Measurements from ENCODE around the gene RNF175. TPM values are rescaled to one million over a fixed set of nuclear protein-coding genes. Genes with fewer than 3 reads are reported as not detected.
A peak's percentile ranks its signal among the peaks of the same experiment; 100 is the strongest.

The RNF175 gene
- not detected for total RNA-seq

GRCh38 chr4:153759407-153760316 lies at the start of gene RNF175:
RNF175 (minus strand) TSS chr4:153760024; CDS start chr4:153759862, 162 bp downstream.
- no peak for DNase-seq (ENCODE audit: low spot score)
- Mint-ChIP-seq H3K27me3 (peaks cover 44 to 69% of the 10 kb centered on the region in 2 donors), H3K4me3 (no peak within 1 kb of the TSS), H3K36me3 (no peaks in the 10 kb centered on the region), H3K9me3 (no peaks in the 10 kb centered on the region), H3K4me1 (ENCODE audit: low read depth in 2 of 2) (no peaks in the 10 kb centered on the region), H3K27ac (no peak within 1 kb of the TSS)
- peak; percentile 18 to 49 for ATAC-seq

- Mint-ChIP-seq H3K27ac (no peak overlapping the region), H3K4me3 (no peak overlapping the region), H3K36me3 (no peaks in the 10 kb centered on the region), H3K9me3 (no peaks in the 10 kb centered on the region), H3K4me1 (ENCODE audit: low read depth in 2 of 2) (peaks cover 16 to 20% of the 10 kb centered on the region in 2 donors), H3K27me3 (peaks cover under 1 to 11% of the 10 kb centered on the region in 2 donors)
- DNase-seq (ENCODE audit: low spot score) (no peak), ATAC-seq (peak; percentile 52 to 66)
These were observed 49.5 kb upstream of the RNF175 start for GRCh38 chr4:153809307-153809706.

GRCh38 chr4:153808175-153808574 lies 48.4 kb upstream of the RNF175 start:
- Mint-ChIP-seq H3K27me3 (peaks cover 4 to 11% of the 10 kb centered on the region in 2 donors), H3K36me3 (no peaks in the 10 kb centered on the region), H3K27ac (no peak overlapping the region), H3K9me3 (no peaks in the 10 kb centered on the region), H3K4me1 (ENCODE audit: low read depth in 2 of 2) (peaks cover 16 to 20% of the 10 kb centered on the region in 2 donors), H3K4me3 (no peak overlapping the region)
- ATAC-seq (no peak), DNase-seq (ENCODE audit: low spot score) (no peak)

DNA sequence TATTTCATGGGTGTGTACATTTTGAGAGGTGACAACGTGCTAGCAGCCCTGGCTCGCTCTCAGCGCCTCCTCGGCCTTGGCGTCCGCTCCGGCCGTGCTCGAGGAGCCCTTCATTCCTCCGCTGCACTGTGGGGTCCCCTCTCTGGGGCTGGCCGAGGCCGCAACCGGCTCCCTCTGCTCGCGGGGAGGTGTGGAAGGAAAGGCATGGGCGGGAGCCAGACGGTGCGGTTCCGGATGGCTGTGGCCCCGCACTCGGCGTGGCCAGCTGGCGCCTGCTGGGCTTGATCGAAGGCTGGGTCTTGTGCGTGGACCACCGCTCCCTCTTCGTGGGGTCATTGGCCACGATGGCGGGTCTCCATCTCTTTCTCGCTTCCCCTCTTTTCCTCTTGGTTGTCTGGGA lies 46.2 kb upstream of the RNF175 start:
- Mint-ChIP-seq H3K9me3 (no peaks in the 10 kb centered on the region), H3K27ac (no peak overlapping the region), H3K27me3 (peaks cover 4 to 11% of the 10 kb centered on the region in 2 donors), H3K4me3 (no peak overlapping the region), H3K36me3 (no peaks in the 10 kb centered on the region), H3K4me1 (ENCODE audit: low read depth in 2 of 2) (peaks cover 16 to 20% of the 10 kb centered on the region in 2 donors)
- ATAC-seq = no peak
- DNase-seq (ENCODE audit: low spot score) = no peak

- Mint-ChIP-seq H3K27me3 (peaks cover 6 to 11% of the 10 kb centered on the region in 2 donors), H3K4me3 (no peak overlapping the region)
These were observed 44.9 kb upstream of the RNF175 start for GRCh38 chr4:153804722-153805121.

DNA sequence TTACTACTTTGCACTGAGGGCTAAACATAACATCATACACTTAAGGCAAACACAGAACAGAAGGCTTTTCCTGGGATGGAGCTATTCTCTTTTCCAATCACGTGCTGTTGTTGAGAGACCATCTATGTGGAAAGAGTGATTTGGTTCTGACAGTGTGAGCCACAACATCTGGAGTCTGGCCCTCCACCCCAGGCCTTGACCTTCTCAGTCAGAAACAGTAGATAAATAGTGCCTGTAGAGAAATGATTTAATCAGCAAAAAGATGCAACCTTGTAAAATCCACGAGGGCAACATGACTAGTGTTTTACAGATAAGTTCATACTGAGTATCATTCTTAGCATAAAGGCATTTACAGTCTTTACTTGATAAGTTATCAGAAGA lies 39.9 kb upstream of the RNF175 start:
- peaks cover 33 to 43% of the 10 kb centered on the region in 2 donors for H3K27me3 Mint-ChIP-seq
- no peaks in the 10 kb centered on the region for H3K36me3 Mint-ChIP-seq
- DNase-seq (ENCODE audit: low spot score) = no peak
- no peaks in the 10 kb centered on the region for H3K9me3 Mint-ChIP-seq
- H3K4me3 Mint-ChIP-seq = no peak overlapping the region
- no peak for ATAC-seq
- H3K4me1 Mint-ChIP-seq (ENCODE audit: low read depth in 2 of 2) = no peaks in the 10 kb centered on the region
- no peak overlapping the region for H3K27ac Mint-ChIP-seq

More at GRCh38 chr4:153804722-153805121, 44.9 kb upstream of the RNF175 start:
- no peak overlapping the region for H3K27ac Mint-ChIP-seq
- H3K4me1 Mint-ChIP-seq (ENCODE audit: low read depth in 2 of 2) = peaks cover 11 to 14% of the 10 kb centered on the region in 2 donors
- ATAC-seq = no peak
- DNase-seq (ENCODE audit: low spot score) = no peak
- no peaks in the 10 kb centered on the region for H3K9me3 Mint-ChIP-seq
- H3K36me3 Mint-ChIP-seq = no peaks in the 10 kb centered on the region

DNA sequence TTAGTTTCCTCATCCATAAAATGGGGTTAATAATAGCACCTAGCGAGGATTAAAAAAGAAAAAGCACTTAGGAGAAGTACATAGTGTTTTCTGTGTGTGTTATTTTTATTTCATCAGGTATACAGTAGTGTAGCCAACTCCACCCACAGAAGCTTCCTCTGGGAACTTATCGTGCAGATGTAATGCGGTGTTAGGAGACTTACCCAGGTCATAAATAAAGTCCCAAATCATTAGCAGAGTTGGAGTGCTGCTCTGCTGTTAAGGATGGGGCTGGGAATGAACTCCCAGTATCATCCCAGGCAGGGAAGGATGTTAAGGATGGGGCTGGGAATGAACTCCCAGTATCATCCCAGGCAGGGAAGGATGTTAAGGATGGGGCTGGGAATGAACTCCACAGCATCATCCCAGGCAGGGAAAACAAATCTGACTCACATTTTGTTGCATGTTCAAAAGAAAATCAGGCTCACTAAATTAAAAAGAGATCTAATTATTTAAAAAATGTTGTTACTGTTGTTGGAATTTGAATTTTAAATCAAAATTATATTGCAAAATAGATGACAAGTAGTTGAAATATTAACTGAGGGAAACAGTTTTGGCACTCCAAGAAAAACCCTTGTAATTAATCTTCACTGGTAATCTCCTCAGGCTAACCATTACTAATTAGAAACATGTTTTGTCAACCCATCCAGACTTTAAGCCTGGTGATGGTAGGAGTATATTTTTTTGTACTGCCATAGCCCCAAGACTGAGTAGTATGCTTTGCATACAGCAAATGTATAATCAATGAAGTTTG lies 39.3 kb upstream of the RNF175 start:
- Mint-ChIP-seq H3K27me3 (peaks cover 37 to 49% of the 10 kb centered on the region in 2 donors), H3K36me3 (no peaks in the 10 kb centered on the region), H3K9me3 (no peaks in the 10 kb centered on the region), H3K27ac (no peak overlapping the region), H3K4me3 (no peak overlapping the region), H3K4me1 (ENCODE audit: low read depth in 2 of 2) (no peaks in the 10 kb centered on the region)
- DNase-seq (ENCODE audit: low spot score) (no peak), ATAC-seq (no peak)

DNA sequence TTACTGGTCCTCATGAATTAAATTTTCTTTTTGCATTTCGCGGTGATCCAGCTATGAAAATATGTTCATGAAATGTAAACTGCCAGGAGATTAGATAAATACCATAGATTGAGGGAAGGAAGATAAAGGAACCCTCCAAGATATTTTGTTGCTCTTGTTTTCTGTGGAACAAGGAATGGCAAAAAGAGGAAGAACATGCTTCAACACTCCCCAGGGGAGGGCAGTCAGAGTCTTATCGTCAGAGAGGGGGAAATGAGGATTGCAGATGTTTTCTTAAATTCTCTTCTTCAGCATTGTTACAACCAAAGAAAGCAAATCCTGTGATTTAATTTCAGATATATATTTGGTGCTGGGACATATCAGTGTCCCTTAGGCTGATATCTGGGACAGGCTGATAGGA lies 38.6 kb upstream of the RNF175 start:
- no peak overlapping the region for H3K27ac Mint-ChIP-seq
- ATAC-seq (no peak), DNase-seq (ENCODE audit: low spot score) (no peak)
- H3K27me3 Mint-ChIP-seq = peaks cover 41 to 56% of the 10 kb centered on the region in 2 donors
- no peaks in the 10 kb centered on the region for H3K36me3 Mint-ChIP-seq
- no peaks in the 10 kb centered on the region for H3K9me3 Mint-ChIP-seq
- no peak overlapping the region for H3K4me3 Mint-ChIP-seq
- H3K4me1 Mint-ChIP-seq (ENCODE audit: low read depth in 2 of 2) = no peaks in the 10 kb centered on the region

DNA sequence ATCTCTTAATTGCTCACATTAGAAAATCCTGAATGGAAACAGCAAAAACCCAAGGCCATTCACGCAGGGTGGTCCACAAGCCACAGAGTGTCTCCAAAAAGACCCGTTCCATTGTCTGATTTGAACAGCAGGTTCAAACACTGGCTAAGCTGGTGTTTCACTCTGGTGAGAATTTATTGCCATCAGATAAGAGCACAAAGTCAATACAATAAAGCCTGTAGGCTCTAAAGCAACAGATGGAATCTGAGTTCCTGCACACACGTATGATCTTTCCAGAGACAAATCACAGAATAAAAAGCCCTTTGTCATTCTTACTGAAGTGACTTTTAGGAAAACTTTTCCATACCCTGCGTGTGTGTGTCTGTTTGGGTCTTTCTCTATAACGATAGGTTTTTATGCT lies 34.2 kb upstream of the RNF175 start:
- Mint-ChIP-seq H3K9me3 (no peaks in the 10 kb centered on the region), H3K4me1 (ENCODE audit: low read depth in 2 of 2) (peaks cover 7 to 9% of the 10 kb centered on the region in 2 donors), H3K4me3 (no peak overlapping the region), H3K36me3 (no peaks in the 10 kb centered on the region), H3K27ac (no peak overlapping the region), H3K27me3 (peaks cover 57 to 87% of the 10 kb centered on the region in 2 donors)
- DNase-seq (ENCODE audit: low spot score) (no peak), ATAC-seq (no peak)

- peaks cover 62 to 83% of the 10 kb centered on the region in 2 donors for H3K27me3 Mint-ChIP-seq
- H3K4me3 Mint-ChIP-seq = no peak overlapping the region
- H3K27ac Mint-ChIP-seq = no peak overlapping the region
- peaks cover 7 to 9% of the 10 kb centered on the region in 2 donors for H3K4me1 Mint-ChIP-seq (ENCODE audit: low read depth in 2 of 2)
- no peaks in the 10 kb centered on the region for H3K9me3 Mint-ChIP-seq
- no peak for DNase-seq (ENCODE audit: low spot score)
- no peak for ATAC-seq
- no peaks in the 10 kb centered on the region for H3K36me3 Mint-ChIP-seq
These were observed 32.9 kb upstream of the RNF175 start for GRCh38 chr4:153792618-153793247.

DNA sequence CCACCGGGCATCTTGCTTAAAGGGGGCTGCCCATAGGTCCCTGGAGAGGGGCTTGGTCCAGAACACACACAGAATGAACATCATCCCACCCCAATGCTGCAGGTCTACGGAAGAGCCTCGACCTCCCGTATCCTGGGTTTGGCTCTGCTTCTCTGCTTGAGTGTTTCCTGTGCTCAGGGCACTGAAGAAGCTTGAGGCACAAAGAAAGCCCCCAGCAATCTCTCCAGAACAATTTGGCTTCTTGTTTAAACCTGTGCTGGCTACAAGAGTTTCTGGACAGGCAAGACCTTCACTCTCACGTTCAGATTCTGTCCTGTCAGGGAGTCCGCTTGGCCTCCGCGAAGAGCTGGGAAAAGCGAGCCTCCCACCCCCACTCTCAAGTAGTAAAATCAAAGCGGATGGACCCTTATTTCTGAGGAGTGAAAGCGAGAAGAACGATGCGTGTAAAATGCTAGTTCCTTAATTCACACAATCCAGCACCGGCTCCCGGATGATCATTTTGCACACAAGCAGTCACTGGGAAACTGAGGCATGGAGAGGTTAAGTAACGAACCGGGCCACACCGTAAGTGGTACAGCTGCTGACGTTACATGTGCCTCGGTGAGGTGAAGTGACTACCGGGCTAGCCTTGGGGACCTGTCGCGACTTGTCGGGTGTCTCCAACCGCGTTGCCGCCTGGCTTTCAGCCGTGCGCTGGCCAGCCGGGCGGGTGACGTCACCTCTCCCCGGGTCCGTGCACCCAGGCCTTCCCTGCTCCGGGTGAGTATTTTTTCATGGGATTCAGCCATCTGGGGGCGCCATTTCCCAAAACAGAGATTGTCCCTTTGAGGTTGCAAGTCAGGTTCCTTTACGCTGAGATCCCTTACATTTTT lies 32.2 kb upstream of the RNF175 start:
- no peak for ATAC-seq
- no peak overlapping the region for H3K27ac Mint-ChIP-seq
- peaks cover 7 to 9% of the 10 kb centered on the region in 2 donors for H3K4me1 Mint-ChIP-seq (ENCODE audit: low read depth in 2 of 2)
- H3K9me3 Mint-ChIP-seq = no peaks in the 10 kb centered on the region
- DNase-seq (ENCODE audit: low spot score) = no peak
- H3K4me3 Mint-ChIP-seq = peak overlapping the region; percentile 62
- H3K36me3 Mint-ChIP-seq = no peaks in the 10 kb centered on the region
- peaks cover 61 to 82% of the 10 kb centered on the region in 2 donors for H3K27me3 Mint-ChIP-seq

- Mint-ChIP-seq H3K4me1 (ENCODE audit: low read depth in 2 of 2) (peaks cover 7 to 9% of the 10 kb centered on the region in 2 donors), H3K36me3 (no peaks in the 10 kb centered on the region), H3K4me3 (peak overlapping the region; percentile 62), H3K27me3 (peaks cover 57 to 82% of the 10 kb centered on the region in 2 donors), H3K9me3 (no peaks in the 10 kb centered on the region), H3K27ac (no peak overlapping the region)
- ATAC-seq (peak; percentile 42 to 68), DNase-seq (ENCODE audit: low spot score) (no peak)
These were observed 31.2 kb upstream of the RNF175 start for GRCh38 chr4:153790962-153791551.

Measured in natural killer cell treated with Interleukin-12 subunit alpha and Interleukin-12 subunit beta and Interleukin-15 and Interleukin-18, amount 100 ng/mL, for 72 hours (primary cell).